Measurements from ENCODE around the gene CDC42BPA.

GRCh38 chr1:226993814-226994585, 324.3 kb downstream of the CDC42BPA start:
- TF ChIP-seq CTCF (IDR thresholded peaks at IDR 0.05) (no peak), POLR2A (IDR thresholded peaks at IDR 0.05) (no peak), POLR2AphosphoS5 (IDR thresholded peaks at IDR 0.05) (no peak)
